HCT116 (cell line): ENCODE data around the gene FEZF2.

Experiments used
- CBX3 ChIP-seq: IDR thresholded peaks from 2 replicates; pipeline ENCODE4 v1.6.1; 2012; ENCODE audit warnings: low read depth
- CEBPB ChIP-seq: IDR thresholded peaks from 2 replicates; pipeline ENCODE4 v1.6.1; 2012; ENCODE audit warnings: low read depth
- EGR1 ChIP-seq: IDR thresholded peaks from 2 replicates; pipeline ENCODE4 v1.6.1; 2012; ENCODE audit warnings: low read depth
- EZH2phosphoT487 ChIP-seq: fragments of 200-600 bp; IDR thresholded peaks from 2 replicates; pipeline ENCODE4 v1.6.1; 2018; ENCODE audit warnings: antibody characterized with exemption, borderline replicate concordance
- FOSL1 ChIP-seq: IDR thresholded peaks from 2 replicates; pipeline ENCODE4 v1.6.1; 2012; ENCODE audit warnings: low read depth
- JUND ChIP-seq: IDR thresholded peaks from 2 replicates; pipeline ENCODE4 v1.6.1; 2012
- POLR2A ChIP-seq: IDR thresholded peaks from 2 replicates; pipeline ENCODE4 v1.7.0; 2011; ENCODE audit warnings: borderline replicate concordance; ENCODE audit not compliant: insufficient read depth, insufficient read length; ENCODE audit errors: extremely low read depth
- POLR2AphosphoS5 ChIP-seq: IDR thresholded peaks from 2 replicates; pipeline ENCODE4 v1.6.1; 2011; ENCODE audit warnings: mild to moderate bottlenecking, low read depth, low read length, moderate library complexity
- SIN3A ChIP-seq: IDR thresholded peaks from 2 replicates; pipeline ENCODE4 v1.6.1; 2012; ENCODE audit warnings: low read depth
- TCF7L2 ChIP-seq: IDR thresholded peaks from 2 replicates; pipeline ENCODE4 v1.7.0; 2011; ENCODE audit warnings: borderline replicate concordance, inconsistent platforms; ENCODE audit not compliant: insufficient read depth, insufficient read length; ENCODE audit errors: extremely low read depth
- YY1 ChIP-seq: IDR thresholded peaks from 2 replicates; pipeline ENCODE4 v1.6.1; 2011; ENCODE audit warnings: low read length, low read depth, moderate library complexity, mild to moderate bottlenecking; ENCODE audit not compliant: insufficient replicate concordance; ENCODE audit errors: extremely low read depth
- TF ChIP-seq, protein P1 (sequence below), 3 experiments: fragments of 200-600 bp in 1 of 3; sonication (generic) in 1 of 3; IDR thresholded peaks in 2 of 3; conservative IDR thresholded peaks in 1 of 3; 2 replicates each; pipeline ENCODE4 v1.5.1; 2012 to 2017; ENCODE audit warnings: low read depth in 2 of 3, low read length in 2 of 3, antibody characterized with exemption in 1 of 3, borderline replicate concordance in 1 of 3, control low read depth in 1 of 3, mild to moderate bottlenecking in 1 of 3, mixed read lengths in 1 of 3, mixed run types in 1 of 3, moderate library complexity in 1 of 3; ENCODE audit not compliant: insufficient read depth in 1 of 3
- TF ChIP-seq, protein P2 (sequence below): IDR thresholded peaks from 2 replicates; pipeline ENCODE4 v1.6.1; 2012; ENCODE audit warnings: low read depth

DNA sequence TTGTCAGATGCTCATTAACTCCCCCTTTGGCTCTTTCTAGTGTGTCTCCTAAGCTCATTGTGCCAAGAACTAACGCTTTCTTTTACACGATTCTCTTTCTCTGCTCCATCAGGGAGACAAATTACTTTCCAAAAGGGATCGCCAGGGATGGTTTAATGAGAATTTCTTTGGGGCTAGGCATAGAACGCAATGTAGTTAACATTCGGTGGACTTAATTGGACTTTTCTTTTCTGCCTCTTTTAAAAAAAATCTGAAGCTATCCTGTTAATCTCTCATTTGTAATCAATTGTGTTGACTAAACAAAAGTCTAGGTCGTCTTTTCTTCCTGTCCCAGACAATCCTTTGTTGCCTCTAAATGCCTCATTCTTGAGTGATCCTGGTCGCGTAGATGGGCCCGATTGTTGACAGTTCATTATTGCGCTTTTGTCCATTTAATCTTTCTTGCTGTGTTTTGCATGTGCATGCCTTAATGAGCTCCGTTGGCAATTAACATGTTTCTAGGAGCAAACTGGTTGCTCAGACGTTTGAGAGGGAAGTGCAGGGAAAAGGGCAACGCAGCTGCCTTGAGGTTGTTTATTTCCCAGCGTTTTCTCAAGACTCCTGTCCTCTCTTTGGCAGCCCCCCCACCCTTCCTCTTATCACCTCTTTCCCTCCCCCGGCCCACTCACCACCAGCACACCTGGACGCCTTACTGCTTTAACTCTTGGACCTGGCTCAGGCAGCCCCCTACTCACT, 7.8 kb downstream of the FEZF2 start:
- TF ChIP-seq, protein P1, sequence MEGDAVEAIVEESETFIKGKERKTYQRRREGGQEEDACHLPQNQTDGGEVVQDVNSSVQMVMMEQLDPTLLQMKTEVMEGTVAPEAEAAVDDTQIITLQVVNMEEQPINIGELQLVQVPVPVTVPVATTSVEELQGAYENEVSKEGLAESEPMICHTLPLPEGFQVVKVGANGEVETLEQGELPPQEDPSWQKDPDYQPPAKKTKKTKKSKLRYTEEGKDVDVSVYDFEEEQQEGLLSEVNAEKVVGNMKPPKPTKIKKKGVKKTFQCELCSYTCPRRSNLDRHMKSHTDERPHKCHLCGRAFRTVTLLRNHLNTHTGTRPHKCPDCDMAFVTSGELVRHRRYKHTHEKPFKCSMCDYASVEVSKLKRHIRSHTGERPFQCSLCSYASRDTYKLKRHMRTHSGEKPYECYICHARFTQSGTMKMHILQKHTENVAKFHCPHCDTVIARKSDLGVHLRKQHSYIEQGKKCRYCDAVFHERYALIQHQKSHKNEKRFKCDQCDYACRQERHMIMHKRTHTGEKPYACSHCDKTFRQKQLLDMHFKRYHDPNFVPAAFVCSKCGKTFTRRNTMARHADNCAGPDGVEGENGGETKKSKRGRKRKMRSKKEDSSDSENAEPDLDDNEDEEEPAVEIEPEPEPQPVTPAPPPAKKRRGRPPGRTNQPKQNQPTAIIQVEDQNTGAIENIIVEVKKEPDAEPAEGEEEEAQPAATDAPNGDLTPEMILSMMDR (IDR thresholded peaks at IDR 0.05 in 2 of 3, conservative IDR thresholded peaks at IDR 0.05 in 1 of 3; ENCODE audit: borderline replicate concordance in 1 of 3, insufficient read depth in 1 of 3, low read depth in 2 of 3, low read length in 2 of 3): no peak
- TF ChIP-seq SIN3A (no peak), FOSL1 (no peak), POLR2AphosphoS5 (no peak), EZH2phosphoT487 (no peak), YY1 (no peak), EGR1 (no peak), CEBPB (no peak), POLR2A (no peak), JUND (no peak), TCF7L2 (no peak), CBX3 (no peak)
- TF ChIP-seq, protein P2, sequence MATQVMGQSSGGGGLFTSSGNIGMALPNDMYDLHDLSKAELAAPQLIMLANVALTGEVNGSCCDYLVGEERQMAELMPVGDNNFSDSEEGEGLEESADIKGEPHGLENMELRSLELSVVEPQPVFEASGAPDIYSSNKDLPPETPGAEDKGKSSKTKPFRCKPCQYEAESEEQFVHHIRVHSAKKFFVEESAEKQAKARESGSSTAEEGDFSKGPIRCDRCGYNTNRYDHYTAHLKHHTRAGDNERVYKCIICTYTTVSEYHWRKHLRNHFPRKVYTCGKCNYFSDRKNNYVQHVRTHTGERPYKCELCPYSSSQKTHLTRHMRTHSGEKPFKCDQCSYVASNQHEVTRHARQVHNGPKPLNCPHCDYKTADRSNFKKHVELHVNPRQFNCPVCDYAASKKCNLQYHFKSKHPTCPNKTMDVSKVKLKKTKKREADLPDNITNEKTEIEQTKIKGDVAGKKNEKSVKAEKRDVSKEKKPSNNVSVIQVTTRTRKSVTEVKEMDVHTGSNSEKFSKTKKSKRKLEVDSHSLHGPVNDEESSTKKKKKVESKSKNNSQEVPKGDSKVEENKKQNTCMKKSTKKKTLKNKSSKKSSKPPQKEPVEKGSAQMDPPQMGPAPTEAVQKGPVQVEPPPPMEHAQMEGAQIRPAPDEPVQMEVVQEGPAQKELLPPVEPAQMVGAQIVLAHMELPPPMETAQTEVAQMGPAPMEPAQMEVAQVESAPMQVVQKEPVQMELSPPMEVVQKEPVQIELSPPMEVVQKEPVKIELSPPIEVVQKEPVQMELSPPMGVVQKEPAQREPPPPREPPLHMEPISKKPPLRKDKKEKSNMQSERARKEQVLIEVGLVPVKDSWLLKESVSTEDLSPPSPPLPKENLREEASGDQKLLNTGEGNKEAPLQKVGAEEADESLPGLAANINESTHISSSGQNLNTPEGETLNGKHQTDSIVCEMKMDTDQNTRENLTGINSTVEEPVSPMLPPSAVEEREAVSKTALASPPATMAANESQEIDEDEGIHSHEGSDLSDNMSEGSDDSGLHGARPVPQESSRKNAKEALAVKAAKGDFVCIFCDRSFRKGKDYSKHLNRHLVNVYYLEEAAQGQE: no peak
